Thymus (tissue), 11 donors: ENCODE measurements around the gene MTRR. TPM values are rescaled to one million over a fixed set of nuclear protein-coding genes. Genes with fewer than 3 reads are reported as not detected.

ENCODE experiments used
- DNase-seq, 9 donors: peaks; one replicate each; pipeline ENCODE4 v3.0.0-alpha.2; 2013; ENCODE audit warnings: low spot score in 9 of 9, low read depth in 6 of 9, missing footprints in 1 of 9
- H3K27ac ChIP-seq, 2 donors: one replicate each; pipeline ENCODE4 v1.5.1; 2013; ENCODE audit warnings: control low read depth in 1 of 2, low read depth in 1 of 2, low read length in 1 of 2, mild to moderate bottlenecking in 1 of 2, moderate library complexity in 1 of 2
- H3K27me3 ChIP-seq, 2 donors: one replicate each; pipeline ENCODE4 v1.5.1; 2013; ENCODE audit warnings: low read length in 1 of 2; ENCODE audit not compliant: control insufficient read depth in 2 of 2, insufficient read depth in 1 of 2
- H3K36me3 ChIP-seq, 2 donors: one replicate each; pipeline ENCODE4 v1.5.1; 2013; ENCODE audit warnings: low read length in 1 of 2, mild to moderate bottlenecking in 1 of 2, moderate library complexity in 1 of 2; ENCODE audit not compliant: control insufficient read depth in 2 of 2, insufficient read depth in 2 of 2
- H3K4me1 ChIP-seq, 2 donors: one replicate each; pipeline ENCODE4 v1.5.1; 2013; ENCODE audit warnings: low read length in 2 of 2; ENCODE audit not compliant: control insufficient read depth in 2 of 2, insufficient read depth in 2 of 2
- H3K4me3 ChIP-seq, 2 donors: one replicate each; pipeline ENCODE4 v1.5.1; 2013; ENCODE audit warnings: low read length in 2 of 2, control low read depth in 1 of 2, mild to moderate bottlenecking in 1 of 2
- H3K9me3 ChIP-seq, 2 donors: one replicate each; pipeline ENCODE4 v1.5.1; 2013; ENCODE audit warnings: low read length in 1 of 2, mild to moderate bottlenecking in 1 of 2; ENCODE audit not compliant: control insufficient read depth in 2 of 2, insufficient read depth in 1 of 2
- WGBS: extraction: QIAGEN DNeasy Blood & Tissue Kit; methylation state at CpG from one replicate; pipeline ENCODE4 v1.1.7; 2013; 5-methylcytosine and 5-hydroxymethylcytosine counted together
- polyA plus RNA-seq: library from polyadenylated mRNA; stranded (reverse); fragments of 200-250 nt; gene quantifications from one replicate; pipeline ENCODE4 v1.2.3, GENCODE V29; 2013
- total RNA-seq: library from RNA; stranded (reverse); fragments of 120-200 nt; gene quantifications from one replicate; pipeline ENCODE4 v1.2.4, GENCODE V29; 2013
- donor health status: healthy.

MTRR gene
- total and polyA plus RNA-seq, 2 donors: 26.8 to 30.0 TPM

DNA sequence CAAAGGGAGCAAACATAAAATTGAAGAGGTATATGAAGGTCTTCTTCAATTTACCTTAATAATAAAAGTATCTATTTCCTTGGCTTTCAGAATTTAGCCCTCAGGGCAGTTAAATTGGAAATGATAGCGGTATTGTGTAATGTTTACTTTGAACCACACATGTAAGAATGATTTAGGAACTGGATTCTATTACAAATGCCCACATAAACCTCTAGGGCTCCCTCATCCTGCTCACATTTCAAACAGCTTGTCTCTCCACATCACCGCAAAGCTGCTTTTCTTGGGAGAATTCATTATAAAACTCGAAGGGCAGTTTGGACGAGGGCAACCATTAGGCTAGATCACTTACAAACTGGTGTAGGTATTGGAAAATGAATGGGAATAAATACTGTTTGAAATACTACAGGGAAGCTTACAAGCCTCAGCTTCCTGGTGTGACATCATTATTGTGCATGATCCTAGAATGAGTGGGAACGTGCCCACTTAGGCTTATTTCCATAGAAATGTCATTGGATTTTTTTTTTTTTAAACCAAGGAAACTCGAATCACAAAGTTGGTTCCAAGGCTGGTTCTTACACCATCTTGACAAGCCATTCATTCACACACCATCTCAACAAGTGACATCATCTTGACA lies 47.3 kb downstream of the MTRR start:
- WGBS: 86% methylated on average over 6 of the region's 6 CpGs
- H3K4me1 ChIP-seq: no peaks in the 10 kb centered on the region
- no peak overlapping the region for H3K4me3 ChIP-seq
- no peaks in the 10 kb centered on the region for H3K9me3 ChIP-seq
- no peak for DNase-seq
- H3K27me3 ChIP-seq: no peaks in the 10 kb centered on the region
- H3K36me3 ChIP-seq: no peaks in the 10 kb centered on the region
- no peak overlapping the region for H3K27ac ChIP-seq

DNA sequence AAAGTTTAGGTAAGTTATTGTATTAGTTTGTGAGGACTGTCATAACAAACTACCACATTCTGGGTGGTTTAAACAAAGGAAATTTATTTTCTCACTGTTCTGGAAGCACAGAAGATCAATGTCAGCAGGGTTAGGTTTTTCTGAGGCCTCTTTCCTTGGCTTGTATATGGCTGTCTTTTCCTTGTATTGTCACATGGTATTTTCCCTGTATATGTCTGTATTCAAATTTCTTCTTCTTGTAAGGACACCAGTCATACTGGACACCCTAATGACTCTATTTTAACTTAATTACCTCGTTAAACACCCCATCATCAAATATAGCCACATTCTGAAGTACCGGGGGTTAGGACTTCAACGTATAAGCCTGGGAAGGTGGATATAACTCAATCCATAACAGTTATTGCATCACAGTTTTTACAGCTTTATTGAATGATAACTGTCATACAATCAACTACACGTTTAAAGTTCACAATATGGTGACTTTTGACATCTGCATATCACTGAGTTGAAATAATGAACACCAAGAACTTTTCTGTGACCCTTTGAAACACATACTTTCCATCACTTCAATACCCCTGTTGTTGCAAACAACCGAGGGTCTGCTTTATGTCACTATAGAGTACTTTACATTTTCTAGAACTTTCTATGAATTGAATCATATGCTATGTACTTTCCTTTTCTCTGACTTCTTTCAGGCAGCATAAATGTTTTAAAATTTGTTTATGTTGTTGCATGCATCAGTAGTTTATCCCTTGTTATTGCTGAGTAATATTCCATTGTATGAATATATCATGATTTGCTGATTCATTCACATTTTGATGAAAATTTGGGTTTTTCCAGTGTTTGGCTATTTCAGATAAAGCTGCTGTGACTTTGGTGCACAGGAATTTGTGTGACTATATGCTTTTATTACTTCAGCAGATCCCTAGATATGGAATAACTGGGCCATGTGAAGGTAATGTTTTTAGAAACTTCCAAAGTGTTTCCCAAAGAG lies 48.5 kb downstream of the MTRR start:
- no peak for DNase-seq
- no peaks in the 10 kb centered on the region for H3K4me1 ChIP-seq
- H3K9me3 ChIP-seq: no peaks in the 10 kb centered on the region
- no peak overlapping the region for H3K27ac ChIP-seq
- no peak overlapping the region for H3K4me3 ChIP-seq
- WGBS: 85% methylated on average over 5 of the region's 5 CpGs
- no peaks in the 10 kb centered on the region for H3K36me3 ChIP-seq
- no peaks in the 10 kb centered on the region for H3K27me3 ChIP-seq

DNA sequence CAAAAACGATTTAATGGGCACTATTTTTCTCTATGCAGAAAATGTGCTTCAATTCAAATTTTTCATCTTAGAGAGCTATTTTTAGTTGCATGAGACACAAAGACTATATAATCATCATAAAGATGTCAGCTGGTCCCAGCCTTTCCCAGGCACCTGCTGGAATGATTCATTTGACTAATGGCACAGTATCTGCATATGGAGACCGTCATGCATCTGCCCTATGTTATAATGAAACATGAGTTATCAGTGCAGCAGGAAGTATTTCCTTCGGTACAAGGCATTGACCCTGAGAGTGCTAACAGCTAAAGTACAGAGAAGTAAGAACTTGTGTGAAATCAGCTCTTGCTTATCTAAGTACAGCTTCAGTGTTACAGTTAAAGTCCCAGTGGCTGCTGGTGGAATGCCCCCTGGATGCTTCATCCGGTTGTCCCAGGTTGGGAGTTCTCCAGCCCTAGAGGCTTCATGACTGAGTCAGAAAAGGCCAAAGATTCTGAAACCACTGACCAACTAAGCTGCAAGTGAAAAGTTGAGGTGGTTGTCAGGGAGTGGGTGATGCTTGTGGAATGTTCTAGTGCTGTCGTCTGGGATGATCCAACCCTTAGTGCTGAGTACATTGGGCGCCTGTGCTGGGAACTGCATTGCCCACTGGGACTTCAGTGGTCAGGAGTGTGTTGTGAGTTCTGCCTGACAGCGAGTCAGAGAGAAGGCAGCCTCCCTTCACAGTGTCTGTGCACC lies 57.2 kb downstream of the MTRR start:
- Histone ChIP-seq H3K9me3 (no peaks in the 10 kb centered on the region), H3K4me3 (no peak overlapping the region), H3K27me3 (no peaks in the 10 kb centered on the region), H3K36me3 (no peaks in the 10 kb centered on the region), H3K4me1 (no peaks in the 10 kb centered on the region), H3K27ac (no peak overlapping the region)
- DNase-seq: no peak
- WGBS: 84% methylated on average over 7 of the region's 7 CpGs

DNA sequence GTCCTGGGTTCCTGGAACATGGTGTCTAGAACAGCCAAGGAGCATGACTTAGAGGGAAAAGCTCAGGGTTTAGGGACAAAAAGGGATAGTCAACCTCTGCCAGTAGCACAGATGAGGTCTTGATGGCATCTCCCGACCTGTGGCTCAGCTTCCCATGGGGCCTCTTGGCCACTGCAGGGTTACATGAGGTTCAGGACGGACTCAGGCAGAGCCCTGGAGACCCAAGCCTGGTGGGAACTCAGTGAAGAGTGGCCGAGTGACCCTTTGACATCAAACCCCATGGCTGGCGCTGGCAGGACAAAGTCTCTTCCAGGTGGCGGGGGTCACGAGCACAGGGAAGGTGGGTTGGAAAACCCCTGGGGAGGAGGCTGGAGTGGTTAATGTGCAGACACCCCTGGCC lies 57.8 kb downstream of the MTRR start:
- Histone ChIP-seq H3K4me3 (no peak overlapping the region), H3K36me3 (no peaks in the 10 kb centered on the region), H3K9me3 (no peaks in the 10 kb centered on the region), H3K4me1 (no peaks in the 10 kb centered on the region), H3K27me3 (no peaks in the 10 kb centered on the region), H3K27ac (no peak overlapping the region)
- DNase-seq: no peak
- WGBS: 94% methylated on average over 6 of the region's 6 CpGs

DNA sequence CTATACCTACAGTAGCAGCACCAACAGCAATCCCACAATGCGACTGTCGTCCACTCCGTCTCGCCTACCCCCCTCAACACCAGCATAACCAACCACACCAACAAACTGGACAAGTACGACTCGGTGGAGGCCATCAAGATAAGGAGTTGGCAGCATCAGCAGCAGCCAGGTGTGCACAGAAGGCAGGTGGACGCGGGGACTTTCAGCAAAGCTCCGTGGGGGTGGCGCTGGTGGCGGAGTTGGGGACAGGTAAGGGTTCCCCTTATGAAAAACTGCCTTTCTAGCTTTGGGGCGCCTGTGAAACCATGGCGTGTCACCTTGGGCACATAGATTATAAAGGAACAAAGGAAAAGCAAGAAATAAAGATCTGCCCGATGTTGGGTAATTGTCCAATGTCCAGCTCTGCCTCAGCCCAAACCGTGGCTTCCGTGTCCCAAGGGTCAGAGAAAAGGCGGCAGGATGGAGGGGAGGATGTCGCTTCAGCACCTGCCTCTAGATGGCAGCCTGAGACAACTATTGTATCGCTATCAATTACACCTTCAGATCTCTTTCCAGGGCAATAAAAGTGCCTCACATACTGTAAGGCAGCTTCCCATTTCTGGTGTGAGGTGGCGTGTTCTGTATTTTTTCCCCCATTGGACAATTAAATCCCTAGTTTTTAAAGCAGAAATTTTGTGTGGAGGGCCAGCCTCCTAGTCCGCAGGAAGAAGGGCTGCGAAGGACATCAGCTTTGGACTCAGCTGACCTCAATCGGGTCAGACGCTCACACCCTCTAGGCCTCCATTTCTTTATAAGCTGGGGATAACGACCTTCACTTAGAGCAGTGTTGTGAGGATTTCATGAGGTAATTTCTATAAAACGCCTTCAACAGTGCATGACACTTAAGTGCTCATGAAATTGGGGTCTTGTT lies 58.8 kb downstream of the MTRR start:
- Histone ChIP-seq H3K27ac (no peak overlapping the region), H3K4me1 (no peaks in the 10 kb centered on the region), H3K9me3 (no peaks in the 10 kb centered on the region), H3K27me3 (no peaks in the 10 kb centered on the region), H3K4me3 (no peak overlapping the region), H3K36me3 (no peaks in the 10 kb centered on the region)
- peak in 8 of 9 donors; percentile 4 to 41 (median 14) for DNase-seq
- 59% methylated on average over 26 of the region's 26 CpGs for WGBS

DNA sequence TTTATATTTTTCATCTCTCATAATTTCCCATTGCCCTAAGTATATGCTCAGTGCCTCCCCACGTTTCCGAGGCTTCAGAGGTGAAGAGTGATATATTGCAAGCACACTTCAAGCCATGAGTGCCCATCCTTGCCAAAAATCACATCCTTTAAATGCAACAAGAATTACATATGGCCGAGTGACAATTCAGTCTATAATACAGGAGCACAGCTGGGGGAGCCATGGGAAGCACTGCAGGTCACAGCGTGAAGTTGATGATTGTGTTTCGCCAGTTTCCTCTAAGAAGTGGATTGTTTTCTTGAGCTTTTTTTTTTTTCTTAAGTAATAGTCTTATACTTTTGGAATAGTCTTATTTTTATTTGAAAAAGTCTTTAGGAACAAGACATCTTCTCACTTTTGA lies 61.1 kb downstream of the MTRR start:
- Histone ChIP-seq H3K4me3 (no peak overlapping the region), H3K36me3 (no peaks in the 10 kb centered on the region), H3K4me1 (no peaks in the 10 kb centered on the region), H3K27ac (no peak overlapping the region), H3K27me3 (no peaks in the 10 kb centered on the region), H3K9me3 (no peaks in the 10 kb centered on the region)
- WGBS: 87% methylated on average over 5 of the region's 5 CpGs
- no peak for DNase-seq

DNA sequence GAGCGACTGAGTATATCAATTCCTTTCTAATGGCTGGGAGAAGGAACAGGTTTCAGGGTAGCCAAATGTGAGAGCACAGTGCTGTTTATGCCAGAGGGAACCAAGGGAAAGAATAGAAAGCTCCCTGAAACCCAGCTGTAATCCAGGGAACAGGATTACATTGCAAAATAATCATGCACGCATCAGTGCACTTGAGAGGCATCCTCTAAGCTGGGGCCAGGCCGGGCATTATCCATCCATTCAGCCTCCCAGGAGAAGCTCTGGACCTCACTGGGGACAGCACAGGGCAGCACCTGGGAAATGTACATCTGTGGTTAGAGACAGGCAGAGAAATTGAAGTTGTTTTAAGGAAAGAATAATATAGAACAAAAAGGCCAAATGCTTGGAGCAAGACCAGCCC lies 72.7 kb downstream of the MTRR start:
- Histone ChIP-seq H3K36me3 (no peaks in the 10 kb centered on the region), H3K27ac (no peak overlapping the region), H3K4me3 (no peak overlapping the region), H3K9me3 (no peaks in the 10 kb centered on the region), H3K27me3 (no peaks in the 10 kb centered on the region), H3K4me1 (no peaks in the 10 kb centered on the region)
- WGBS: 88% methylated on average over 3 of the region's 3 CpGs
- no peak for DNase-seq

DNA sequence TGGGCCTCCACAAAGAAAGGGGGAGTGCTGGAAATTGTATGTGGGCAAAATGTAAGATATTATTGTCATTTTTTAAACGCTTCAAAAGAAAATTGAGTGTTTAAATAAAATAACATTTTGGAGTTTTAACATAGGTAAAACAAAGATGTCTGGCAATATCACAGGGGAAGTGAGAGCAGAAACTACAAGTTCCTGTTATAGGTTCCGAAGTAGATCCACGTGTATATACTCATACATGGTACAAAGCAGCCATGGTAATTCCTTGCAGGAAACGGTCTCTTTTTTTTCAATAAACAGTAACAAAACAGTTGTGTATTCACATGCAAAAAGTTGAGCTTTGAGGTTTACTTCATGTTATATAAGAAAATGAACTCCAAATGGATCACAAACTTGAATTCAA lies 78.4 kb downstream of the MTRR start:
- Histone ChIP-seq H3K4me1 (no peaks in the 10 kb centered on the region), H3K4me3 (no peak overlapping the region), H3K27ac (no peak overlapping the region), H3K27me3 (no peaks in the 10 kb centered on the region), H3K36me3 (no peaks in the 10 kb centered on the region), H3K9me3 (no peaks in the 10 kb centered on the region)
- 89% methylated on average over 4 of the region's 4 CpGs for WGBS
- DNase-seq: no peak
